K562 (cell line): ENCODE measurements around the gene SOCS7. TPM values are rescaled to one million over a fixed set of nuclear protein-coding genes. Genes with fewer than 3 reads are reported as not detected.

ENCODE experiments used
- ATAC-seq: fragments of 200-7000 bp; cut with Tn5 transposase; 3 replicates; pipeline ENCODE4 v1.9.1; 2020; ENCODE audit warnings: moderate library complexity
- BruUV-seq: library from RNA; stranded (reverse); fragments of 400-500 nt; replicated peaks from 2 replicates; lab custom pipeline; 2021; lab: Mats Ljungman, UMichigan
- CTCF ChIA-PET: fragments of 300-600 bp; formaldehyde crosslinking; extraction: SDS; loops from one replicate; lab custom pipeline; 2021; ENCODE audit warnings: low intra/inter-chr PET ratio; lab: Yijun Ruan, JAX
- POLR2A ChIA-PET: fragments of 300-600, 350-650 bp; sonication (Branson Sonifier 250); formaldehyde crosslinking; extraction: SDS; loops from one replicate; lab custom pipeline; 2021; ENCODE audit warnings: antibody characterized with exemption, inconsistent platforms; lab: Yijun Ruan, JAX
- DNase-seq, 4 experiments: peaks; one replicate each; pipeline versions ENCODE4 v3.0.0 to v3.0.0-alpha.2; 2011 to 2018; ENCODE audit warnings: low spot score in 3 of 4, mixed read lengths in 3 of 4; ENCODE audit errors: extremely low read depth in 1 of 4
- FAIRE-seq: peaks from 2 replicates; lab custom pipeline; 2011; peaks lifted over from hg19 to GRCh38; lab: Jason Lieb, UNC
- H2AFZ ChIP-seq: 2 replicates; pipeline ENCODE4 v1.6.0; 2011; ENCODE audit warnings: low read depth, low read length, control low read depth, inconsistent platforms
- H3K27ac ChIP-seq: fragments of 200-600 bp; 3 replicates; pipeline ENCODE4 v1.8.0; 2011; ENCODE audit warnings: low read depth, mild to moderate bottlenecking, control low read depth, inconsistent platforms, low read length, moderate library complexity, mixed read lengths; ENCODE audit errors: extremely low read depth
- H3K27me3 ChIP-seq, 2 experiments: fragments of 300-600 bp in 1 of 2; 2 replicates in 1 of 2; 3 replicates in 1 of 2; pipeline versions ENCODE4 v1.6.0 to v1.8.0; 2011; ENCODE audit warnings: inconsistent platforms in 2 of 2, low read length in 2 of 2, mild to moderate bottlenecking in 1 of 2, mixed read lengths in 1 of 2, moderate library complexity in 1 of 2; ENCODE audit not compliant: control insufficient read depth in 2 of 2, insufficient read depth in 2 of 2
- H3K36me3 ChIP-seq: fragments of 300-600 bp; 3 replicates; pipeline ENCODE4 v1.8.0; 2011; ENCODE audit warnings: mild to moderate bottlenecking, low read length, inconsistent platforms; ENCODE audit not compliant: control insufficient read depth, insufficient read depth
- H3K4me1 ChIP-seq, 2 experiments: fragments of 200-600 bp in 1 of 2; replicated peaks in 1 of 2; 2 replicates in 1 of 2; 3 replicates in 1 of 2; pipeline versions ENCODE4 v1.5.1 to v1.8.0; 2011; ENCODE audit warnings: inconsistent platforms in 2 of 2, low read length in 2 of 2, mild to moderate bottlenecking in 1 of 2, mixed read lengths in 1 of 2, moderate library complexity in 1 of 2; ENCODE audit not compliant: control insufficient read depth in 2 of 2, insufficient read depth in 2 of 2
- H3K4me2 ChIP-seq: 2 replicates; pipeline ENCODE4 v1.6.1; 2011; ENCODE audit warnings: low read length, control low read depth, inconsistent platforms, mixed read lengths; ENCODE audit not compliant: insufficient read depth
- H3K4me3 ChIP-seq: fragments of 200-600 bp; sonication (generic), shearing (Covaris generic); 2 replicates; pipeline ENCODE4 v1.5.1; 2016; ENCODE audit warnings: control low read depth, inconsistent platforms
- H3K79me2 ChIP-seq: fragments of 200-600 bp; 3 replicates; pipeline ENCODE4 v1.8.0; 2011; ENCODE audit warnings: low read length, inconsistent platforms; ENCODE audit not compliant: control insufficient read depth, insufficient read depth
- H3K9ac ChIP-seq, 2 experiments: 2 replicates each; pipeline versions ENCODE4 v1.6.0 to v1.6.1; 2011; ENCODE audit warnings: low read depth in 2 of 2, low read length in 2 of 2, control low read depth in 1 of 2, inconsistent platforms in 1 of 2, mild to moderate bottlenecking in 1 of 2, mixed read lengths in 1 of 2; ENCODE audit not compliant: insufficient read depth in 1 of 2
- H3K9me1 ChIP-seq: one replicate; pipeline ENCODE4 v1.6.0; 2011; ENCODE audit warnings: inconsistent platforms, mild to moderate bottlenecking, low read length, moderate library complexity; ENCODE audit not compliant: control insufficient read depth, insufficient read depth
- H3K9me3 ChIP-seq: replicated peaks from 2 replicates; pipeline ENCODE4 v1.5.1; 2011; ENCODE audit warnings: low read depth, low read length, inconsistent platforms; ENCODE audit not compliant: control insufficient read depth, insufficient read depth
- H4K20me1 ChIP-seq: replicated peaks from 2 replicates; pipeline ENCODE4 v1.6.1; 2011; ENCODE audit warnings: low read length, inconsistent platforms, mixed read lengths; ENCODE audit not compliant: control insufficient read depth, insufficient read depth
- CBX5 ChIP-seq: IDR thresholded peaks from 2 replicates; pipeline ENCODE4 v1.6.1; 2014; ENCODE audit warnings: low read depth, borderline replicate concordance
- EP300 ChIP-seq: IDR thresholded peaks from 2 replicates; pipeline ENCODE4 v1.6.1; 2012; ENCODE audit warnings: low read length, improper control_type of control experiment
- ERF ChIP-seq: fragments of 450-650 bp; formaldehyde crosslinking; IDR thresholded peaks from 2 replicates; pipeline ENCODE4 v1.4.0; 2020; ENCODE audit warnings: mild to moderate bottlenecking, mixed read lengths
- FOSL1 ChIP-seq: fragments of 200-800 bp; sonication (Bioruptor generic); conservative IDR thresholded peaks from 2 replicates; pipeline ENCODE4 v1.6.1; 2016; ENCODE audit warnings: missing genetic modification characterization, missing compliant biosample characterization
- FOXA1 ChIP-seq: fragments of 450-650 bp; IDR thresholded peaks from 2 replicates; pipeline ENCODE4 v1.6.1; 2016; ENCODE audit warnings: mild to moderate bottlenecking, borderline replicate concordance
- JUND ChIP-seq, 2 experiments: IDR thresholded peaks; 2 replicates in 1 of 2; 3 replicates in 1 of 2; pipeline ENCODE4 v1.6.1; 2011; ENCODE audit warnings: borderline replicate concordance in 2 of 2, low read depth in 2 of 2, low read length in 2 of 2, improper control_type of control experiment in 1 of 2, missing biosample characterization in 1 of 2, missing genetic modification characterization in 1 of 2, missing genetic modification reagents in 1 of 2
- KDM4B ChIP-seq, 2 experiments: fragments of 450-650 bp in 1 of 2; sonication (generic) in 1 of 2; IDR thresholded peaks; 2 replicates each; pipeline ENCODE4 v1.6.1; 2016 to 2017; ENCODE audit warnings: borderline replicate concordance in 2 of 2, antibody characterized with exemption in 1 of 2, low read depth in 1 of 2, mild to moderate bottlenecking in 1 of 2
- LARP7 ChIP-seq: fragments of 450-650 bp; IDR thresholded peaks from 2 replicates; pipeline ENCODE4 v1.6.1; 2016
- NEUROD1 ChIP-seq: fragments of 150-350 bp; IDR thresholded peaks from 2 replicates; pipeline ENCODE4 v1.6.1; 2014; ENCODE audit warnings: borderline replicate concordance, low read length, low read depth; ENCODE audit not compliant: partially characterized antibody
- NR2C1 ChIP-seq, 2 experiments: fragments of 450-650 bp; IDR thresholded peaks; 2 replicates each; pipeline ENCODE4 v1.6.1; 2017; ENCODE audit warnings: mild to moderate bottlenecking in 2 of 2, antibody characterized with exemption in 1 of 2, inconsistent platforms in 1 of 2, missing compliant biosample characterization in 1 of 2, missing genetic modification characterization in 1 of 2
- SMARCE1 ChIP-seq: fragments of 450-650 bp; IDR thresholded peaks from 2 replicates; pipeline ENCODE4 v1.7.1; 2016; ENCODE audit warnings: mild to moderate bottlenecking
- SRSF1 ChIP-seq: fragments of 200-400 bp; formaldehyde crosslinking; IDR thresholded peaks from 2 replicates; pipeline ENCODE4 v1.6.1; 2017; ENCODE audit warnings: mild to moderate bottlenecking, low read depth, low read length, moderate library complexity
- ZKSCAN1 ChIP-seq: fragments of 150-350 bp; IDR thresholded peaks from 2 replicates; pipeline ENCODE4 v1.6.1; 2016; ENCODE audit warnings: low read depth, low read length
- ZNF224 ChIP-seq: sonication (generic); formaldehyde crosslinking; IDR thresholded peaks from 2 replicates; pipeline ENCODE4 v1.8.0; 2022; ENCODE audit warnings: mild to moderate bottlenecking, missing genetic modification reagents
- ZNF384 ChIP-seq: IDR thresholded peaks from 2 replicates; pipeline ENCODE4 v1.6.1; 2012; ENCODE audit warnings: low read depth, low read length, improper control_type of control experiment
- ZNF696 ChIP-seq: fragments of 250-450 bp; sonication (Bioruptor Pico); conservative IDR thresholded peaks from 2 replicates; pipeline ENCODE4 v1.4.0; 2020; ENCODE audit warnings: mild to moderate bottlenecking, moderate library complexity
- WGBS: fragments of 100-300 bp; shearing (Covaris generic); methylation state at CpG from one replicate; pipeline ENCODE4 v1.1.6; 2016; ENCODE audit warnings: low coverage, mixed read lengths; ENCODE audit not compliant: insufficient coverage; ENCODE audit errors: missing lambda C conversion rate; 5-methylcytosine and 5-hydroxymethylcytosine counted together
- in situ Hi-C: fragments of 300-500 bp; cut with MboI; formaldehyde crosslinking; loops from 4 replicates; pipeline ENCODE4 v1.15.0; 2018; ENCODE audit warnings: inconsistent platforms, mixed read lengths
- intact Hi-C: fragments of 100-400 bp; cut with micrococcal nuclease; formaldehyde crosslinking; loops from 2 replicates; pipeline ENCODE4 v1.14.2; 2022
- polyA plus RNA-seq, 8 experiments: library from polyadenylated mRNA; depleted of rRNA in 4 of 8; stranded (reverse) in 5 of 8; unstranded in 3 of 8; fragments of >200 nt; fragmentation: Nextera tagmentation in 2 of 8; fragmentation: Illumina TruSeq in 1 of 8; extraction: Ambion mirVana in 2 of 8; extraction: Trizol in 1 of 8; gene quantifications; 2 replicates each; pipeline versions ENCODE4 v1.2.1 to v1.2.3, GENCODE V29; 2011 to 2014; ENCODE audit warnings: inconsistent platforms in 1 of 8, missing spikeins in 1 of 8
- total RNA-seq, 7 experiments: library from RNA; depleted of rRNA in 6 of 7; stranded (reverse); fragments of >200 nt in 6 of 7; fragmentation: Illumina TruSeq in 2 of 7; extraction: Trizol in 2 of 7; gene quantifications; 2 replicates each; pipeline versions ENCODE4 v1.2.1 to v1.2.3, GENCODE V29; 2011 to 2021; ENCODE audit warnings: low replicate concordance in 1 of 7
- TF ChIP-seq, protein P1 (sequence below): fragments of 250-450 bp; sonication (Bioruptor Pico); IDR thresholded peaks from 2 replicates; pipeline ENCODE4 v1.6.1; 2021; ENCODE audit warnings: mild to moderate bottlenecking
- TF ChIP-seq, protein P2 (sequence below): sonication (generic); formaldehyde crosslinking; IDR thresholded peaks from 2 replicates; pipeline ENCODE4 v1.8.0; 2022; ENCODE audit warnings: missing genetic modification reagents, mild to moderate bottlenecking, moderate library complexity, borderline replicate concordance
- TF ChIP-seq, protein P3 (sequence below): fragments of 450-650 bp; formaldehyde crosslinking; IDR thresholded peaks from 2 replicates; pipeline ENCODE4 v1.4.0; 2022; ENCODE audit warnings: missing genetic modification characterization

The SOCS7 gene
- total and polyA plus RNA-seq, 9 of the 15 experiments (the other 6 are each of a cell fraction or from before 2014, with no cell fraction given) = 0.94 to 14.5 (median 8.2) TPM

DNA sequence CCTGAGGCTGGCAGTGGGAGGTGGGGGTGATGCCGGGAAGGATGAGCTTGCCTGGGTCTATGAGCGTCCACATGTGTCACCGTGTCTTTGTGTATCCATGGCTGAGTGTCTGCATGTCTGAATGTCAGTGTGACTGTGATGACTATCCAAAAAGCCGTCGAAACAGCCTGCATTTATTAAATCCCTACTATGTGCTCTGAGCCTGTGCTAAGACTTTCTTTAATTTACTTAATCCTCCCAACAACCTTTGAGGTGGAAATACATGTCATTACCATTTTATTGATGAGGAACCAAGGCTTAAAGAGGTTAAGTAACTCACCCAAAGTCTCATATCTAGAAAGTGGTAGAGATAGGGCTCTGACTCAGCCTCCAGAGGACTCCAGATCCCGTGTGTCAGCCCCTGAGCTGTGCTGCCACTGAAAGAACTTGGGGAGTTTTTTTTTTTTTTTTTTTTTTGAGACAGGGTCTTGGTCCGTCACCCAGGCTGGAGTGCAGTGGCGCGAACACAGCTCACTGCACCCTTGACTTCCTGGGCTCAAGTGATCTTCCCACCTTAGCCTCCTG, 96.6 kb downstream of the SOCS7 start:
- WGBS = 3% methylated on average over 9 of the region's 9 CpGs
- H3K27me3 ChIP-seq = peaks cover 5 to 46% of the 10 kb centered on the region in 2 experiments; a peak in 2 of 5 replicates
- H3K9me3 ChIP-seq = no peaks in the 10 kb centered on the region
- in situ Hi-C loops (no loop called here), intact Hi-C loops (no loop called here)
- H4K20me1 ChIP-seq = peaks cover 17% of the 10 kb centered on the region
- peaks cover 6 to 12% of the 10 kb centered on the region in 2 experiments; a peak in 4 of 5 replicates for H3K4me1 ChIP-seq
- ChIA-PET CTCF (no interaction called here), POLR2A (interaction anchor here (0.7 to 1.6 kb wide), 2 partner anchors 11 to 134 kb away, joined by 3 to 4 read pairs; no protein-coding TSS in a partner anchor)
- ATAC-seq = no peak; the same call in 2 of the 3 replicates
- no peak for FAIRE-seq
- no peak overlapping the region for H2AFZ ChIP-seq
- H3K36me3 ChIP-seq = no peaks in the 10 kb centered on the region
- H3K9ac ChIP-seq = no peak overlapping the region
- no TSS peak for BruUV-seq
- no peak overlapping the region for H3K4me2 ChIP-seq
- no peak for DNase-seq
- H3K9me1 ChIP-seq = no peaks in the 10 kb centered on the region
- no peaks in the 10 kb centered on the region for H3K79me2 ChIP-seq
- H3K4me3 ChIP-seq = no peak overlapping the region
- no peak overlapping the region for H3K27ac ChIP-seq
- TF ChIP-seq, protein P1, sequence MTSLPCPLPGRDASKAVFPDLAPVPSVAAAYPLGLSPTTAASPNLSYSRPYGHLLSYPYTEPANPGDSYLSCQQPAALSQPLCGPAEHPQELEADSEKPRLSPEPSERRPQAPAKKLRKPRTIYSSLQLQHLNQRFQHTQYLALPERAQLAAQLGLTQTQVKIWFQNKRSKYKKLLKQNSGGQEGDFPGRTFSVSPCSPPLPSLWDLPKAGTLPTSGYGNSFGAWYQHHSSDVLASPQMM (CRISPR knock-in tag) = no peak
- TF ChIP-seq CBX5 = no peak
- TF ChIP-seq, protein P2, sequence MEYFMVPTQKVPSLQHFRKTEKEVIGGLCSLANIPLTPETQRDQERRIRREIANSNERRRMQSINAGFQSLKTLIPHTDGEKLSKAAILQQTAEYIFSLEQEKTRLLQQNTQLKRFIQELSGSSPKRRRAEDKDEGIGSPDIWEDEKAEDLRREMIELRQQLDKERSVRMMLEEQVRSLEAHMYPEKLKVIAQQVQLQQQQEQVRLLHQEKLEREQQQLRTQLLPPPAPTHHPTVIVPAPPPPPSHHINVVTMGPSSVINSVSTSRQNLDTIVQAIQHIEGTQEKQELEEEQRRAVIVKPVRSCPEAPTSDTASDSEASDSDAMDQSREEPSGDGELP = no peak
- TF ChIP-seq SRSF1 = no peak
- TF ChIP-seq ERF (CRISPR knock-in tag) = no peak
- no peak for TF ChIP-seq ZNF224
- TF ChIP-seq SMARCE1 = no peak
- TF ChIP-seq EP300 = no peak
- TF ChIP-seq ZNF696 (CRISPR knock-in tag) = no peak
- TF ChIP-seq FOXA1 = no peak
- TF ChIP-seq JUND (IDR thresholded peaks at IDR 0.05; ENCODE audit: borderline replicate concordance, low read depth, low read length) = 0 out of 2 replicates have a peak, but pooled peaks have one; percentile 29
- TF ChIP-seq JUND (tag; IDR thresholded peaks at IDR 0.05; ENCODE audit: borderline replicate concordance, low read depth, low read length) = no peak
- TF ChIP-seq NEUROD1 = no peak
- TF ChIP-seq ZNF384 = peak; percentile 66
- TF ChIP-seq ZKSCAN1 = peak; percentile 67; the same call in 1 of the 2 replicates
- no peak for TF ChIP-seq LARP7
- TF ChIP-seq, protein P3, sequence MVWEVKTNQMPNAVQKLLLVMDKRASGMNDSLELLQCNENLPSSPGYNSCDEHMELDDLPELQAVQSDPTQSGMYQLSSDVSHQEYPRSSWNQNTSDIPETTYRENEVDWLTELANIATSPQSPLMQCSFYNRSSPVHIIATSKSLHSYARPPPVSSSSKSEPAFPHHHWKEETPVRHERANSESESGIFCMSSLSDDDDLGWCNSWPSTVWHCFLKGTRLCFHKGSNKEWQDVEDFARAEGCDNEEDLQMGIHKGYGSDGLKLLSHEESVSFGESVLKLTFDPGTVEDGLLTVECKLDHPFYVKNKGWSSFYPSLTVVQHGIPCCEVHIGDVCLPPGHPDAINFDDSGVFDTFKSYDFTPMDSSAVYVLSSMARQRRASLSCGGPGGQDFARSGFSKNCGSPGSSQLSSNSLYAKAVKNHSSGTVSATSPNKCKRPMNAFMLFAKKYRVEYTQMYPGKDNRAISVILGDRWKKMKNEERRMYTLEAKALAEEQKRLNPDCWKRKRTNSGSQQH (CRISPR knock-in tag) = no peak
- TF ChIP-seq FOSL1 = peak; percentile 76
- no peak for TF ChIP-seq KDM4B (IDR thresholded peaks at IDR 0.05; ENCODE audit: borderline replicate concordance in 2 of 2, low read depth in 1 of 2)
- no peak for TF ChIP-seq NR2C1 (IDR thresholded peaks at IDR 0.05)
- no peak for TF ChIP-seq NR2C1 (tag; IDR thresholded peaks at IDR 0.05)
